HCT116 (cell line): ENCODE data around the gene NIT2. TPM values are rescaled to one million over a fixed set of nuclear protein-coding genes. Genes with fewer than 3 reads are reported as not detected.

ENCODE experiments used
- ATAC-seq: fragments of 200-7000 bp; cut with Tn5 transposase; 2 replicates; pipeline ENCODE4 v1.9.1; 2020; ENCODE audit warnings: mild to moderate bottlenecking, moderate library complexity
- BruUV-seq: library from RNA; stranded (reverse); fragments of 400-500 nt; replicated peaks from 2 replicates; lab custom pipeline; 2021; lab: Mats Ljungman, UMichigan
- CTCF ChIA-PET: fragments of 300-600 bp; sonication (Branson Sonifier 250); formaldehyde crosslinking; loops from one replicate; lab custom pipeline; 2021; ENCODE audit warnings: antibody characterized with exemption; lab: Charles Lee
- POLR2A ChIA-PET: fragments of 300-600, 350-600 bp; sonication (Branson Sonifier 250); formaldehyde crosslinking; loops from one replicate; lab custom pipeline; 2021; ENCODE audit warnings: antibody characterized with exemption; lab: Charles Lee
- RAD21 ChIA-PET, 2 experiments: fragments of 300-600 bp; sonication (Branson Sonifier 250); formaldehyde crosslinking; loops; one replicate each; lab custom pipeline; 2023; ENCODE audit warnings: low total read pairs in 2 of 2; ENCODE audit not compliant: uncharacterized antibody in 2 of 2, unreplicated experiment in 2 of 2, low non-redundant PET in 1 of 2; lab: Charles Lee
- DNase-seq: peaks from one replicate; pipeline ENCODE4 v3.0.0-alpha.2; 2010; ENCODE audit warnings: low read depth, low spot score
- H2AFZ ChIP-seq: fragments of 200-600 bp; shearing (Covaris generic), sonication (generic); 2 replicates; pipeline ENCODE4 v1.6.1; 2017; ENCODE audit warnings: low read depth, mixed run types, mixed read lengths, antibody characterized with exemption, low read length; ENCODE audit not compliant: poor library complexity, severe bottlenecking
- H3K27ac ChIP-seq: 2 replicates; pipeline ENCODE4 v1.5.1; 2012; ENCODE audit warnings: low read depth, low read length
- H3K27me3 ChIP-seq: fragments of 200-600 bp; sonication (generic); 2 replicates; pipeline ENCODE4 v1.6.1; 2016; ENCODE audit warnings: mixed run types, low read length, mixed read lengths; ENCODE audit not compliant: insufficient read depth
- H3K36me3 ChIP-seq, 2 experiments: fragments of 200-500 bp in 1 of 2; fragments of 200-600 bp in 1 of 2; sonication (Bioruptor generic) in 1 of 2; sonication (generic) in 1 of 2; 2 replicates each; pipeline versions ENCODE4 v1.5.1 to v1.6.1; 2014 to 2016; ENCODE audit warnings: low read length in 2 of 2, inconsistent platforms in 1 of 2, mixed read lengths in 1 of 2, mixed run types in 1 of 2; ENCODE audit not compliant: insufficient read depth in 2 of 2, control insufficient read depth in 1 of 2
- H3K4me1 ChIP-seq, 2 experiments: fragments of 200-600 bp in 1 of 2; sonication (generic) in 1 of 2; 2 replicates each; pipeline versions ENCODE4 v1.5.1 to v1.6.1; 2012 to 2017; ENCODE audit warnings: low read length in 2 of 2, inconsistent platforms in 1 of 2, mild to moderate bottlenecking in 1 of 2, mixed read lengths in 1 of 2, mixed run types in 1 of 2, moderate library complexity in 1 of 2; ENCODE audit not compliant: insufficient read depth in 2 of 2, control insufficient read depth in 1 of 2
- H3K4me2 ChIP-seq: fragments of 200-600 bp; sonication (generic); 2 replicates; pipeline ENCODE4 v1.6.1; 2017; ENCODE audit warnings: mixed run types, low read length, mixed read lengths
- H3K4me3 ChIP-seq, 2 experiments: fragments of 200-600 bp in 1 of 2; sonication (generic) in 1 of 2; replicated peaks in 1 of 2; 2 replicates each; pipeline ENCODE4 v1.5.1; 2011 to 2016; ENCODE audit warnings: low read length in 2 of 2, control low read depth in 1 of 2, low read depth in 1 of 2, mild to moderate bottlenecking in 1 of 2, mixed read lengths in 1 of 2, mixed run types in 1 of 2
- H3K79me2 ChIP-seq: fragments of 200-600 bp; sonication (generic); 2 replicates; pipeline ENCODE4 v1.6.1; 2017; ENCODE audit warnings: mild to moderate bottlenecking, mixed run types, low read length, moderate library complexity, mixed read lengths; ENCODE audit not compliant: insufficient read depth
- H3K9ac ChIP-seq: fragments of 200-600 bp; sonication (generic); 2 replicates; pipeline ENCODE4 v1.6.1; 2016; ENCODE audit warnings: low read length, mixed read lengths
- H3K9me2 ChIP-seq: fragments of 200-600 bp; sonication (generic), shearing (Covaris generic); 2 replicates; pipeline ENCODE4 v1.6.1; 2017; ENCODE audit warnings: mixed run types, mild to moderate bottlenecking, moderate library complexity; ENCODE audit not compliant: insufficient read depth
- H3K9me3 ChIP-seq, 2 experiments: fragments of 200-500 bp in 1 of 2; fragments of 200-600 bp in 1 of 2; sonication (Bioruptor generic) in 1 of 2; sonication (generic) in 1 of 2; 2 replicates each; pipeline ENCODE4 v1.6.1; 2014 to 2017; ENCODE audit warnings: low read length in 2 of 2, mixed read lengths in 2 of 2, inconsistent platforms in 1 of 2, low read depth in 1 of 2, mild to moderate bottlenecking in 1 of 2, mixed run types in 1 of 2, moderate library complexity in 1 of 2; ENCODE audit not compliant: control insufficient read depth in 1 of 2, insufficient read depth in 1 of 2
- H4K20me1 ChIP-seq: fragments of 200-600 bp; sonication (generic), shearing (Covaris generic); 2 replicates; pipeline ENCODE4 v1.6.1; 2017; ENCODE audit warnings: mixed run types, mild to moderate bottlenecking, moderate library complexity; ENCODE audit not compliant: insufficient read depth
- EGR1 ChIP-seq: IDR thresholded peaks from 2 replicates; pipeline ENCODE4 v1.6.1; 2012; ENCODE audit warnings: low read depth
- ELF1 ChIP-seq: IDR thresholded peaks from 2 replicates; pipeline ENCODE4 v1.6.1; 2012; ENCODE audit warnings: low read depth, borderline replicate concordance
- EZH2phosphoT487 ChIP-seq: fragments of 200-600 bp; IDR thresholded peaks from 2 replicates; pipeline ENCODE4 v1.6.1; 2018; ENCODE audit warnings: antibody characterized with exemption, borderline replicate concordance
- FOSL1 ChIP-seq: IDR thresholded peaks from 2 replicates; pipeline ENCODE4 v1.6.1; 2012; ENCODE audit warnings: low read depth
- JUND ChIP-seq: IDR thresholded peaks from 2 replicates; pipeline ENCODE4 v1.6.1; 2012
- POLR2A ChIP-seq: IDR thresholded peaks from 2 replicates; pipeline ENCODE4 v1.7.0; 2011; ENCODE audit warnings: borderline replicate concordance; ENCODE audit not compliant: insufficient read depth, insufficient read length; ENCODE audit errors: extremely low read depth
- SIN3A ChIP-seq: IDR thresholded peaks from 2 replicates; pipeline ENCODE4 v1.6.1; 2012; ENCODE audit warnings: low read depth
- SRF ChIP-seq: IDR thresholded peaks from 2 replicates; pipeline ENCODE4 v1.6.1; 2012; ENCODE audit warnings: low read depth
- YY1 ChIP-seq: IDR thresholded peaks from 2 replicates; pipeline ENCODE4 v1.6.1; 2011; ENCODE audit warnings: low read length, low read depth, moderate library complexity, mild to moderate bottlenecking; ENCODE audit not compliant: insufficient replicate concordance; ENCODE audit errors: extremely low read depth
- ZFX ChIP-seq: fragments of 450-650 bp; IDR thresholded peaks from 2 replicates; pipeline ENCODE4 v1.6.1; 2017
- ZNF274 ChIP-seq: fragments of 200-500 bp; sonication (Bioruptor generic); IDR thresholded peaks from 2 replicates; pipeline ENCODE4 v1.6.1; 2014; ENCODE audit warnings: mild to moderate bottlenecking, low read depth, low read length, inconsistent platforms
- intact Hi-C: fragments of 100-400 bp; cut with micrococcal nuclease; formaldehyde crosslinking; loops from 2 replicates; pipeline ENCODE4 v1.10.0; 2022
- total RNA-seq: library from RNA; stranded (reverse); gene quantifications from one replicate; pipeline ENCODE4 v1.2.1, GENCODE V29; 2021; ENCODE audit not compliant: unreplicated experiment
- TF ChIP-seq, protein P1 (sequence below): IDR thresholded peaks from 2 replicates; pipeline ENCODE4 v1.6.1; 2011; ENCODE audit warnings: mild to moderate bottlenecking, low read length, moderate library complexity; ENCODE audit not compliant: insufficient replicate concordance; ENCODE audit errors: extremely low read depth
- TF ChIP-seq, protein P2 (sequence below), 3 experiments: fragments of 200-600 bp in 1 of 3; sonication (generic) in 1 of 3; IDR thresholded peaks in 2 of 3; conservative IDR thresholded peaks in 1 of 3; 2 replicates each; pipeline ENCODE4 v1.5.1; 2012 to 2017; ENCODE audit warnings: low read depth in 2 of 3, low read length in 2 of 3, antibody characterized with exemption in 1 of 3, borderline replicate concordance in 1 of 3, control low read depth in 1 of 3, mild to moderate bottlenecking in 1 of 3, mixed read lengths in 1 of 3, mixed run types in 1 of 3, moderate library complexity in 1 of 3; ENCODE audit not compliant: insufficient read depth in 1 of 3

NIT2 gene
- total RNA-seq, 1 experiment from 2014 or later: 44.7 TPM

DNA sequence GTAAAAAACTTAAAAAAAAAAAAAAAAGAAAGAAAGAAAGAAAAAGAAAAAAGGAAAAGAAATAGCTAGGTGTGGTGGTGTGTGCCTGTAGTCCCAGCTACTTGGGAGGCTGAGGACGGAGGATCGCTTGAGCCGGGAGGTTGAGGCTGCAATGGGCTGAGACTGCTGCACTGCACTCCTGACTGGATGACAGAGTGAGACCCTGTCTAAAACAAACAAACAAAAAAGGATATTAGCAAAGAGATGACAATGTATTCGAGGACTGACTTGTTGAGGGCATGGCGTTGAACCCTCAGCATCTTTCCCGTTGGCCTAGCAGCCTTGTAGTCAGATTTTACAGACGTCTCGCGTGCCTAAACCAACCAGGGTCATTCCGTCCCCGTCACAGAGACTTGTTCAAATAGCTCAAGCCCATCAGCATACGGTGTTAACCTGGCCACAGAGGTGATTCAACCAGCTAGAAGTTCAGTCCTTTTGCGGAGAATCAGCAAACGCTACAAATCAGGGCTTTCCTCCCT is 528 bp upstream of the NIT2 start:
- H3K4me1 ChIP-seq: peaks cover 7 to 18% of the 10 kb centered on the region in 2 experiments
- TF ChIP-seq, protein P1, sequence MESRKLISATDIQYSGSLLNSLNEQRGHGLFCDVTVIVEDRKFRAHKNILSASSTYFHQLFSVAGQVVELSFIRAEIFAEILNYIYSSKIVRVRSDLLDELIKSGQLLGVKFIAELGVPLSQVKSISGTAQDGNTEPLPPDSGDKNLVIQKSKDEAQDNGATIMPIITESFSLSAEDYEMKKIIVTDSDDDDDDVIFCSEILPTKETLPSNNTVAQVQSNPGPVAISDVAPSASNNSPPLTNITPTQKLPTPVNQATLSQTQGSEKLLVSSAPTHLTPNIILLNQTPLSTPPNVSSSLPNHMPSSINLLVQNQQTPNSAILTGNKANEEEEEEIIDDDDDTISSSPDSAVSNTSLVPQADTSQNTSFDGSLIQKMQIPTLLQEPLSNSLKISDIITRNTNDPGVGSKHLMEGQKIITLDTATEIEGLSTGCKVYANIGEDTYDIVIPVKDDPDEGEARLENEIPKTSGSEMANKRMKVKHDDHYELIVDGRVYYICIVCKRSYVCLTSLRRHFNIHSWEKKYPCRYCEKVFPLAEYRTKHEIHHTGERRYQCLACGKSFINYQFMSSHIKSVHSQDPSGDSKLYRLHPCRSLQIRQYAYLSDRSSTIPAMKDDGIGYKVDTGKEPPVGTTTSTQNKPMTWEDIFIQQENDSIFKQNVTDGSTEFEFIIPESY: no peak
- no peak for TF ChIP-seq POLR2A
- no peak for TF ChIP-seq EGR1
- no peak for TF ChIP-seq SIN3A
- TF ChIP-seq, protein P2, sequence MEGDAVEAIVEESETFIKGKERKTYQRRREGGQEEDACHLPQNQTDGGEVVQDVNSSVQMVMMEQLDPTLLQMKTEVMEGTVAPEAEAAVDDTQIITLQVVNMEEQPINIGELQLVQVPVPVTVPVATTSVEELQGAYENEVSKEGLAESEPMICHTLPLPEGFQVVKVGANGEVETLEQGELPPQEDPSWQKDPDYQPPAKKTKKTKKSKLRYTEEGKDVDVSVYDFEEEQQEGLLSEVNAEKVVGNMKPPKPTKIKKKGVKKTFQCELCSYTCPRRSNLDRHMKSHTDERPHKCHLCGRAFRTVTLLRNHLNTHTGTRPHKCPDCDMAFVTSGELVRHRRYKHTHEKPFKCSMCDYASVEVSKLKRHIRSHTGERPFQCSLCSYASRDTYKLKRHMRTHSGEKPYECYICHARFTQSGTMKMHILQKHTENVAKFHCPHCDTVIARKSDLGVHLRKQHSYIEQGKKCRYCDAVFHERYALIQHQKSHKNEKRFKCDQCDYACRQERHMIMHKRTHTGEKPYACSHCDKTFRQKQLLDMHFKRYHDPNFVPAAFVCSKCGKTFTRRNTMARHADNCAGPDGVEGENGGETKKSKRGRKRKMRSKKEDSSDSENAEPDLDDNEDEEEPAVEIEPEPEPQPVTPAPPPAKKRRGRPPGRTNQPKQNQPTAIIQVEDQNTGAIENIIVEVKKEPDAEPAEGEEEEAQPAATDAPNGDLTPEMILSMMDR (IDR thresholded peaks at IDR 0.05 in 2 of 3, conservative IDR thresholded peaks at IDR 0.05 in 1 of 3; ENCODE audit: borderline replicate concordance in 1 of 3, insufficient read depth in 1 of 3, low read depth in 2 of 3, low read length in 2 of 3): no peak
- no peak for TF ChIP-seq ELF1
- TF ChIP-seq SRF: no peak
- no peak for TF ChIP-seq ZNF274
- TF ChIP-seq FOSL1: no peak
- no peak for TF ChIP-seq JUND
- TF ChIP-seq ZFX: no peak
- no peak for TF ChIP-seq YY1
- no peak for TF ChIP-seq EZH2phosphoT487
- no peaks in the 10 kb centered on the region for H3K9me3 ChIP-seq
- ChIA-PET CTCF (interaction anchor here (0.6 kb wide), 1 partner anchor 270 kb away, joined by 3 read pairs; no protein-coding TSS in a partner anchor), RAD21 (no interaction called here), POLR2A (interaction anchor here (1.0 kb wide), 1 partner anchor 9 kb away, joined by 3 read pairs; no protein-coding TSS in a partner anchor)
- H4K20me1 ChIP-seq: no peaks in the 10 kb centered on the region
- H3K36me3 ChIP-seq: no peaks in the 10 kb centered on the region
- intact Hi-C loops: loop anchor here (10.0 kb wide), 1 partner anchor 59 kb away; no protein-coding TSS in a partner anchor
- ATAC-seq (peak; percentile 18; the same call in 1 of the 2 replicates), DNase-seq (no peak)
- TSS peak; percentile 67 for BruUV-seq
- H3K9ac ChIP-seq: peak overlapping the region; percentile 84
- H3K27ac ChIP-seq: peak overlapping the region; percentile 79; the same call in 1 of the 2 replicates
- H2AFZ ChIP-seq: peak overlapping the region; percentile 81
- peaks cover 11% of the 10 kb centered on the region; the same call in 1 of the 2 replicates for H3K79me2 ChIP-seq
- H3K9me2 ChIP-seq: no peaks in the 10 kb centered on the region
- H3K27me3 ChIP-seq: no peaks in the 10 kb centered on the region
- H3K4me2 ChIP-seq: peak overlapping the region; percentile 82
- peak overlapping the region; percentile 72 to 79 for H3K4me3 ChIP-seq
